ENCODE results near the gene COPS6.

Gene COPS6

GRCh38 chr7:100132126-100132525, 43.4 kb downstream of the COPS6 start:
- H3K9me3 ChIP-seq (replicated peaks in 1 of 2; ENCODE audit: control insufficient read depth in 2 of 2, insufficient read depth in 1 of 2, low read depth in 1 of 2, low read length in 2 of 2): no peaks in the 10 kb centered on the region
- H3K4ac ChIP-seq (ENCODE audit: low read length): no peak overlapping the region
- WGBS, 2 donors (ENCODE audit: extremely low coverage in 2 of 2, insufficient read length in 2 of 2, insufficient replicate concordance in 1 of 2): no CpG with 5 or more reads among the region's 7 CpGs
- no peak overlapping the region for H3K23ac ChIP-seq (ENCODE audit: low read depth, low read length, poor library complexity)
- H4K91ac ChIP-seq (ENCODE audit: low read depth, low read length, poor library complexity): no peak overlapping the region
- H3K27ac ChIP-seq (replicated peaks; ENCODE audit: low read length): no peak overlapping the region
- H2BK120ac ChIP-seq (ENCODE audit: low read depth, low read length): no peak overlapping the region
- no peak overlapping the region for H3K4me2 ChIP-seq (ENCODE audit: insufficient read depth, low read length, poor library complexity, severe bottlenecking)
- H2BK12ac ChIP-seq (ENCODE audit: low read length): no peak overlapping the region
- H3K9ac ChIP-seq (ENCODE audit: low read depth, low read length, poor library complexity): no peak overlapping the region
- H3K36me3 ChIP-seq (replicated peaks in 1 of 2; ENCODE audit: control insufficient read depth in 2 of 2, insufficient read depth in 2 of 2, low read length in 2 of 2): no peaks in the 10 kb centered on the region
- no peak overlapping the region for H2BK15ac ChIP-seq (ENCODE audit: low read length)
- no peak for DNase-seq (ENCODE audit: low spot score)
- peaks cover 0 to 15% (median 0%) of the 10 kb centered on the region in 3 experiments for H3K27me3 ChIP-seq (ENCODE audit: control insufficient read depth in 3 of 3, insufficient read depth in 3 of 3, low read depth in 1 of 3, low read length in 3 of 3)
- no peak overlapping the region for H2BK5ac ChIP-seq (ENCODE audit: low read length)
- H2AFZ ChIP-seq (ENCODE audit: low read length): peak overlapping the region; percentile 21
- no peak overlapping the region for H3K4me3 ChIP-seq (ENCODE audit: low read length in 2 of 2)
- H4K8ac ChIP-seq (ENCODE audit: low read depth, low read length): no peak overlapping the region
- no peak overlapping the region for H3K18ac ChIP-seq (ENCODE audit: low read length)
- H3K79me1 ChIP-seq (ENCODE audit: low read depth, low read length): no peaks in the 10 kb centered on the region
- H3K14ac ChIP-seq (ENCODE audit: low read length): no peak overlapping the region
- H2AK5ac ChIP-seq (ENCODE audit: low read depth, low read length): no peak overlapping the region
- peaks cover 3 to 5% of the 10 kb centered on the region in 2 donors for H3K4me1 ChIP-seq (ENCODE audit: control insufficient read depth in 2 of 2, insufficient read depth in 1 of 2, low read depth in 1 of 2, low read length in 2 of 2)

- H3K4me2 ChIP-seq (ENCODE audit: insufficient read depth, low read length, poor library complexity, severe bottlenecking): no peak overlapping the region
- H2AK5ac ChIP-seq (ENCODE audit: low read depth, low read length): no peak overlapping the region
- H3K79me1 ChIP-seq (ENCODE audit: low read depth, low read length): no peaks in the 10 kb centered on the region
- no peak overlapping the region for H3K4me3 ChIP-seq (ENCODE audit: low read length in 2 of 2)
- H2BK120ac ChIP-seq (ENCODE audit: low read depth, low read length): no peak overlapping the region
- peaks cover 0 to 13% (median 0%) of the 10 kb centered on the region in 3 experiments for H3K27me3 ChIP-seq (ENCODE audit: control insufficient read depth in 3 of 3, insufficient read depth in 3 of 3, low read depth in 1 of 3, low read length in 3 of 3)
- no peak overlapping the region for H4K8ac ChIP-seq (ENCODE audit: low read depth, low read length)
- peak overlapping the region; percentile 68 for H2AFZ ChIP-seq (ENCODE audit: low read length)
- H4K91ac ChIP-seq (ENCODE audit: low read depth, low read length, poor library complexity): no peak overlapping the region
- H3K23ac ChIP-seq (ENCODE audit: low read depth, low read length, poor library complexity): no peak overlapping the region
- H3K27ac ChIP-seq (replicated peaks; ENCODE audit: low read length): no peak overlapping the region
- no peak overlapping the region for H2BK12ac ChIP-seq (ENCODE audit: low read length)
- H2BK5ac ChIP-seq (ENCODE audit: low read length): no peak overlapping the region
- H2BK15ac ChIP-seq (ENCODE audit: low read length): no peak overlapping the region
- H3K4me1 ChIP-seq (ENCODE audit: control insufficient read depth in 2 of 2, insufficient read depth in 1 of 2, low read depth in 1 of 2, low read length in 2 of 2): peaks cover 2 to 5% of the 10 kb centered on the region in 2 donors
- no peak for DNase-seq (ENCODE audit: low spot score)
- H3K4ac ChIP-seq (ENCODE audit: low read length): no peak overlapping the region
- no peak overlapping the region for H3K9ac ChIP-seq (ENCODE audit: low read depth, low read length, poor library complexity)
- H3K9me3 ChIP-seq (replicated peaks in 1 of 2; ENCODE audit: control insufficient read depth in 2 of 2, insufficient read depth in 1 of 2, low read depth in 1 of 2, low read length in 2 of 2): no peaks in the 10 kb centered on the region
- no peak overlapping the region for H3K18ac ChIP-seq (ENCODE audit: low read length)
- H3K14ac ChIP-seq (ENCODE audit: low read length): no peak overlapping the region
- no peaks in the 10 kb centered on the region for H3K36me3 ChIP-seq (replicated peaks in 1 of 2; ENCODE audit: control insufficient read depth in 2 of 2, insufficient read depth in 2 of 2, low read length in 2 of 2)
- WGBS, 2 donors (ENCODE audit: extremely low coverage in 2 of 2, insufficient read length in 2 of 2, insufficient replicate concordance in 1 of 2): no CpG with 5 or more reads among the region's 3 CpGs
These were observed 44.0 kb downstream of the COPS6 start for GRCh38 chr7:100132697-100133151.

DNA sequence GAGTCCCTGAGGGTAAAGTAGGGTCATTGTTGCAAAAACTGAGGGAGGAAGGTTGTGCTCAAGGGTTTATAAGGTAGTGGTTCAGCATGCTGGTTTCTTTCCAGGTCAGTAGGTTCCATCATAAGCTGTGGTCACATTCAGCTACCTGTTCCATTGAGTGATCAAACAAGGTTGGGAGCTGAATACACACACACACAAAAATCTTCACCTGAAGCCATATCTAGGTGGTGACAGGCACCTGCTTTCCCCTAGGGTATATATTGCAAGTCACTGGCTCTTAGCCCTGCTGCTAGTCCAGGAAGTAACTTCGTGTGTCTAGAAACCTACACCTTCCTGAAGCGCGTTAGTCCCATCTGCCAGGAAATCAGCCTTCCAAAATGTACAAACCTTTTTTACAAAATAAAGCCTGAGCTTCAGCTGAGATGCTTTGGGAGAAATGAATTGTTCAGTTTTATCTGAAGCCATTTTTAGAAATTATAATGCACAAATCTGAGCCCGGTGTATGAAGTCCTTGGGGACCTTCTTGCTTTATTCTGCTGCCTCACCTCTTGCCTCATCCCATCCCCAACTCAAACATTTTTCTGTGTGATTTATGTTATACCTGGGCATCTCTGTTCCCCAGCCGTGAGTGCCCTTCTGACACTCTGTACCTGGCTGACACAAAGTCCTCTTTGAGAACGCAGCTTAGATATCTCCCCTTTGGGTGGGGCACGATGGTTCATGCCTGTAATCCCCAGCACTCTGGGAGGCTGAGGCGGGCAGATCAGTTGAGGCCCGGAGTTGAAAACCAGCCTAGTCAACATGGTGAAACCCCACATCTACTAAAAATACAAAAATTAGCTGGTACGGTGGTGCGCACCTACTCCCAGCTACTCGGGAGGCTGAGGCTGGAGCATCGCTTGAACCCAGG, 49.3 kb downstream of the COPS6 start:
- H3K14ac ChIP-seq (ENCODE audit: low read length): peak overlapping the region; percentile 38
- H3K4ac ChIP-seq (ENCODE audit: low read length): no peak overlapping the region
- H4K8ac ChIP-seq (ENCODE audit: low read depth, low read length): no peak overlapping the region
- no peak overlapping the region for H2BK5ac ChIP-seq (ENCODE audit: low read length)
- no peak overlapping the region for H3K4me3 ChIP-seq (ENCODE audit: low read length in 2 of 2)
- no CpG with 5 or more reads among the region's 13 CpGs for WGBS, 2 donors (ENCODE audit: extremely low coverage in 2 of 2, insufficient read length in 2 of 2, insufficient replicate concordance in 1 of 2)
- no peaks in the 10 kb centered on the region for H3K9me3 ChIP-seq (replicated peaks in 1 of 2; ENCODE audit: control insufficient read depth in 2 of 2, insufficient read depth in 1 of 2, low read depth in 1 of 2, low read length in 2 of 2)
- peaks cover 0 to 1% of the 10 kb centered on the region in 2 donors for H3K36me3 ChIP-seq (replicated peaks in 1 of 2; ENCODE audit: control insufficient read depth in 2 of 2, insufficient read depth in 2 of 2, low read length in 2 of 2)
- H3K9ac ChIP-seq (ENCODE audit: low read depth, low read length, poor library complexity): no peak overlapping the region
- no peak overlapping the region for H2BK15ac ChIP-seq (ENCODE audit: low read length)
- H2AFZ ChIP-seq (ENCODE audit: low read length): no peak overlapping the region
- H2AK5ac ChIP-seq (ENCODE audit: low read depth, low read length): no peak overlapping the region
- H2BK12ac ChIP-seq (ENCODE audit: low read length): no peak overlapping the region
- H3K4me2 ChIP-seq (ENCODE audit: insufficient read depth, low read length, poor library complexity, severe bottlenecking): no peak overlapping the region
- H4K91ac ChIP-seq (ENCODE audit: low read depth, low read length, poor library complexity): no peak overlapping the region
- H3K79me1 ChIP-seq (ENCODE audit: low read depth, low read length): no peaks in the 10 kb centered on the region
- no peak overlapping the region for H3K27ac ChIP-seq (replicated peaks; ENCODE audit: low read length)
- no peaks in the 10 kb centered on the region for H3K4me1 ChIP-seq (ENCODE audit: control insufficient read depth in 2 of 2, insufficient read depth in 1 of 2, low read depth in 1 of 2, low read length in 2 of 2)
- H2BK120ac ChIP-seq (ENCODE audit: low read depth, low read length): no peak overlapping the region
- H3K27me3 ChIP-seq (ENCODE audit: control insufficient read depth in 3 of 3, insufficient read depth in 3 of 3, low read depth in 1 of 3, low read length in 3 of 3): no peaks in the 10 kb centered on the region
- H3K23ac ChIP-seq (ENCODE audit: low read depth, low read length, poor library complexity): no peak overlapping the region
- DNase-seq (ENCODE audit: low spot score): no peak
- no peak overlapping the region for H3K18ac ChIP-seq (ENCODE audit: low read length)

DNA sequence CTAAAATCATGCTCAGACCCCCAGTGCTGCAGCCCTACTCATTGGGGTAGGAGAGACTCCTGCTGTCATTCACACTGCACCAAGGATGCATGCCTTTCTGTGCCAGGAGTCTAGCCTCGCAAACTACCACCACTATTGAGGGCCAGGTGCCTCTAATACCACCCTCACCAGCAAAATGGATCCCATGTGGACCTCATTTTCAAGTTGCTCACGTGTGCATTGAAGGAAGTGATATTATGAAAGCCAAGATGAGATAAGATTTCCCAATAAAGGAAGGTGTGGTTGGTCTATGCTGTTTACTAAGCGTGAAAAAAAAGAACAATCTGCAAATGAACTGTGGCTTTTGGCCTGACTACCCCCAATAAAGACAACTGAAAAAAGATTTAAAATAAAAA, 52.8 kb downstream of the COPS6 start:
- no peak overlapping the region for H3K4me3 ChIP-seq (ENCODE audit: low read length in 2 of 2)
- no peak overlapping the region for H3K27ac ChIP-seq (replicated peaks; ENCODE audit: low read length)
- H3K4me1 ChIP-seq (ENCODE audit: control insufficient read depth in 2 of 2, insufficient read depth in 1 of 2, low read depth in 1 of 2, low read length in 2 of 2): no peaks in the 10 kb centered on the region
- H2AFZ ChIP-seq (ENCODE audit: low read length): no peak overlapping the region
- H4K8ac ChIP-seq (ENCODE audit: low read depth, low read length): no peak overlapping the region
- no peak for DNase-seq (ENCODE audit: low spot score)
- no peak overlapping the region for H3K18ac ChIP-seq (ENCODE audit: low read length)
- H2BK5ac ChIP-seq (ENCODE audit: low read length): no peak overlapping the region
- H3K79me1 ChIP-seq (ENCODE audit: low read depth, low read length): no peaks in the 10 kb centered on the region
- H3K36me3 ChIP-seq (replicated peaks in 1 of 2; ENCODE audit: control insufficient read depth in 2 of 2, insufficient read depth in 2 of 2, low read length in 2 of 2): peaks cover 0 to 1% of the 10 kb centered on the region in 2 donors
- no peaks in the 10 kb centered on the region for H3K27me3 ChIP-seq (ENCODE audit: control insufficient read depth in 3 of 3, insufficient read depth in 3 of 3, low read depth in 1 of 3, low read length in 3 of 3)
- WGBS, 2 donors (ENCODE audit: extremely low coverage in 2 of 2, insufficient read length in 2 of 2, insufficient replicate concordance in 1 of 2): no CpG with 5 or more reads among the region's 3 CpGs
- H3K23ac ChIP-seq (ENCODE audit: low read depth, low read length, poor library complexity): no peak overlapping the region
- H2AK5ac ChIP-seq (ENCODE audit: low read depth, low read length): no peak overlapping the region
- no peak overlapping the region for H2BK120ac ChIP-seq (ENCODE audit: low read depth, low read length)
- H2BK12ac ChIP-seq (ENCODE audit: low read length): no peak overlapping the region
- H3K9ac ChIP-seq (ENCODE audit: low read depth, low read length, poor library complexity): no peak overlapping the region
- H3K9me3 ChIP-seq (replicated peaks in 1 of 2; ENCODE audit: control insufficient read depth in 2 of 2, insufficient read depth in 1 of 2, low read depth in 1 of 2, low read length in 2 of 2): no peaks in the 10 kb centered on the region
- no peak overlapping the region for H2BK15ac ChIP-seq (ENCODE audit: low read length)
- H3K4me2 ChIP-seq (ENCODE audit: insufficient read depth, low read length, poor library complexity, severe bottlenecking): no peak overlapping the region
- H4K91ac ChIP-seq (ENCODE audit: low read depth, low read length, poor library complexity): no peak overlapping the region
- H3K14ac ChIP-seq (ENCODE audit: low read length): no peak overlapping the region
- no peak overlapping the region for H3K4ac ChIP-seq (ENCODE audit: low read length)
